SU-DHL-6 (cell line): ENCODE data around the gene IRGQ.

ENCODE experiments used
- EZH2phosphoT487 ChIP-seq: fragments of 200-600 bp; sonication (generic), shearing (Covaris generic); conservative IDR thresholded peaks from 2 replicates; pipeline ENCODE4 v1.6.1; 2018; ENCODE audit warnings: mild to moderate bottlenecking, antibody characterized with exemption, low read length, moderate library complexity, mixed read lengths
- TF ChIP-seq, protein P1 (sequence below): fragments of 200-600 bp; sonication (generic); IDR thresholded peaks from one replicate; pipeline ENCODE4 v1.5.1; 2017; ENCODE audit warnings: antibody characterized with exemption, mild to moderate bottlenecking, low read length, moderate library complexity; ENCODE audit not compliant: insufficient read depth, poor library complexity, severe bottlenecking

DNA sequence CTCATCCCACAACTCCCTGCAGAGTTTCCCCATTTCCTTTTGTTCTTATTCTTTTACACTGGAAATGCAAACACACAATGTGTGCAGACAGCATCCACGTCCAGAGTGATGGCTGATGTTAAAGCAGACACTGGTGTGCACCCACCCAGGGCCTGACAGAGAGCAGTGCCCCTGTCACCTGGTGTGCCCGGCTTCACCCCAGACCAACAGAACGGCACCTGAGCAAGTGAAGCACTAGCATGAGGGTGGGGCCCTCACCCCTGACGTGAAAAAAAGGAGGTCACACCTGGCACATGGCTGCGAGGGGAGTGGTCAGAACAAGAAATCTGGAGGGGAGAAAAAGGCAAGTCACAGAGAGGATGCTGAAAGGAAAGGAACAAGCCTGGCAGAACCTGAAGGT lies 50.7 kb downstream of the IRGQ start:
- TF ChIP-seq, protein P1, sequence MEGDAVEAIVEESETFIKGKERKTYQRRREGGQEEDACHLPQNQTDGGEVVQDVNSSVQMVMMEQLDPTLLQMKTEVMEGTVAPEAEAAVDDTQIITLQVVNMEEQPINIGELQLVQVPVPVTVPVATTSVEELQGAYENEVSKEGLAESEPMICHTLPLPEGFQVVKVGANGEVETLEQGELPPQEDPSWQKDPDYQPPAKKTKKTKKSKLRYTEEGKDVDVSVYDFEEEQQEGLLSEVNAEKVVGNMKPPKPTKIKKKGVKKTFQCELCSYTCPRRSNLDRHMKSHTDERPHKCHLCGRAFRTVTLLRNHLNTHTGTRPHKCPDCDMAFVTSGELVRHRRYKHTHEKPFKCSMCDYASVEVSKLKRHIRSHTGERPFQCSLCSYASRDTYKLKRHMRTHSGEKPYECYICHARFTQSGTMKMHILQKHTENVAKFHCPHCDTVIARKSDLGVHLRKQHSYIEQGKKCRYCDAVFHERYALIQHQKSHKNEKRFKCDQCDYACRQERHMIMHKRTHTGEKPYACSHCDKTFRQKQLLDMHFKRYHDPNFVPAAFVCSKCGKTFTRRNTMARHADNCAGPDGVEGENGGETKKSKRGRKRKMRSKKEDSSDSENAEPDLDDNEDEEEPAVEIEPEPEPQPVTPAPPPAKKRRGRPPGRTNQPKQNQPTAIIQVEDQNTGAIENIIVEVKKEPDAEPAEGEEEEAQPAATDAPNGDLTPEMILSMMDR: no peak
- TF ChIP-seq EZH2phosphoT487: no peak
